Nucleus accumbens (tissue), 56 donors: Measurements from ENCODE around the gene DDX4.
"Not testable (repeated sequence)": the region's sequence is repeated elsewhere in the genome, so short reads cannot be mapped to it uniquely, and the experiment has no call there.

Source experiments
- DNase-seq, 56 donors: peaks; one replicate each; lab custom pipeline; 2025; lab: John Stamatoyannopoulos, UW

The DDX4 gene

GRCh38 chr5:55737793-55738192 lies at the start of gene DDX4:
Gene DDX4, plus strand, starts transcription at chr5:55738061. Its CDS starts 903 bp downstream, at chr5:55738964.
- DNase-seq, result no peak

- DNase-seq, result no peak
Measured at GRCh38 chr5:55691265-55692105, 46.4 kb upstream of the DDX4 start.

DNA sequence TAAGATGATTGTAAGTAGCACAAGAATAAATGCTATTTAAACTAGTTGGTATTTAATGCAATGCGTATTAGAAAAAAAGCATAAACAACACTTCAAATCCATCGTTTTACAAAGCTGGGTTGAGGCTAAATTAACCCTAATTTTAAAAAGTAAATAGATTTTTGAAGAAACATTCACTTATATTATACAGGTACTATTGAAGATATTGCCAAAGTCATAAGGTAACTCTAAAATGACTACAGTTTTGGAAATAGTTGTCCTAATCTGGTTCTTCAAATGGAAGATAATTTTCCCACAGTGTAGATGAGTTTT lies 45.8 kb upstream of the DDX4 start:
- no peak for DNase-seq

GRCh38 chr5:55692509-55692908 lies 45.4 kb upstream of the DDX4 start:
- DNase-seq, result no peak

DNA sequence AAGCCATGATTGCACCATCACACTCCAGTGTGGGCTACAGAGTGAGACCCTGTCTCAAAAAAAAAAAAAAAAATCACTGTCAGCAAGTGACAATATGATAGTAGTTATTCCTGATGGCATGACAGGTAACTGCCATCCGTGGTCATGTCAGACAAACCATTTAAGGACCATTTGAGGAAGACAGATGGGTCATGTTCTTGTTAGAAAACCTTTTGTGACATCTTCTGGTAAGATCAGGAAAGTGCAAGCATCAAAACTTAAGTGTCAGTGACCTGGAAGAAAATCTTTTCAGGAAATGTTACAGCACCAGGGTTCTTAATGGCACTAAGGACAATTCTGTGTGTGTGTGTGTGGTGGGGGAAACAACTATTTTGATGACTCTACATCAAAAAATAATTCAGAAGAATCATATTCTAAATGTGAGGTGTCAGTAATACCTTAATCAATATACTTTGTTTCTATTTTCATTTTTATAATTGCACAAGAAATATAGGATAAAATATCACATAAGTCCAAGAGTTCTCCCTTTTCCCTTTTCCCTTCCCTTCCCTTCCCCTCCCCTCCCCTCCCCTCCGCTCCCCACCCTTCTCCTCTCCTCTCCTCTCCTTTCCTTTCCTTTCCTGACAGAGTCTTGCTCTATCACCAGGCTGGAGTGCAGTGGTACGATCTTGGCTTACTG lies 43.6 kb upstream of the DDX4 start:
- no peak for DNase-seq

DNA sequence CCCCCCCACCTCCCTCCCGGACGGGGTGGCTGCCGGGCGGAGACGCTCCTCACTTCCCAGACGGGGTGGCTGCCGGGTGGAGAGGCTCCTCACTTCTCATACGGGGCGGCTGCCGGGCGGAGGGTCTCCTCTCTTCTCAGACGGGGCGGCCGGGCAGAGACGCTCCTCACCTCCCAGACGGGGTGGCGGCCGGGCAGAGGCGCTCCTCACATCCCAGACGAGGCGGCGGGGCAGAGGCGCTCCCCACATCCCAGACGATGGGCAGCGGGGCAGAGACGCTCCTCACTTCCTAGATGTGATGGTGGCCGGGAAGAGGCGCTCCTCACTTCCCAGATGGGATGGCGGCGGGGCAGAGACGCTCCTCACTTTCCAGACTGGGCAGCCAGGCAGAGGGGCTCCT lies 41.2 kb upstream of the DDX4 start:
- not testable (repeated sequence) for DNase-seq

GRCh38 chr5:55699041-55699688 lies 38.7 kb upstream of the DDX4 start:
- DNase-seq, result no peak

DNA sequence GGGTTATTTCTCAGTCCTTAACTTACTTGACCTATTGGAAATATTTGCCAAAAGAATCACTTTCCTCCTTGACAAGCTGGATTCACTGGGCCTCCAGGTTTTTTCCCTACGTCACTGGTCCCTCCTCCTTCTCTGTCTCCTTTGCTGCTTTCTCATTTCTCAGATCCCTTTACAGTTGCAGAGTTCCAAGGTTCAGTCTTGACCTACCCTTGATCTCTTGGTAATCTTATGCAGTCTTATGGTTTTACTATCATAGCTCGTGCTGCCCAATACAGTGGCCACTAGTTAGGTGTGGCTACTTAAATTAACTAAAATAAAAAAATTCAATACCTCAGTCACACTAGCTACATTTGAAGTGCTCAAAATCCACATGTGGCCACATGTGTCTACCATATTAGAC lies 37.1 kb upstream of the DDX4 start:
- DNase-seq, result no peak

DNA sequence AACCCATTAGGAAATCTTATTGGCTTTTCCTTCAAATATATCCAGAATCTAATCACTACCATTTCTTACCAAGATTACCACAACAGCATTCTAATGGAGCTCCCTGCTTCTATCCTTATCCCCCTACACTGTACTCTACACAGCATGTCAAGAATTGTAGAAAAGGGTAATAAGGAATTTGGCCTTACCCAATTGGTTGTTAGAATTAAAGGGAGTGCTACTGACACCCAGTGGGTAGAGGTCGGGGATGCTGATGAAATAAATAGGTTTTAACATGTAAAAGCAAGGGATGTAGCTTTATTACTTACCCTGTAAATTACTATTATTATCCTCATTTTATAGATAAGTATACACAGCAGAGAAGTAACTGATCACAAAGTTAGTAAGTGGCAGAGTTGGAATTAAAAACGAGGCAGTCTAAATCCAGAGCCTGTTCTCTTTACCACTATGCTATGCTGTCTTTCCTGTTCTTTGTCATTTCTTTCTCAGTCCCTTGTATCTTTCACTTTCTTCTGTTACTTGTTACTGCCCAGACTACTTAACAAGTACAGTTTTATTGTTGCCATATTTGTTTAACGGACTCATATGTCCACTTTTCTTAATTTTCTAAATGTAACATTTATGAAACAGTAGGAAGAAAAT lies 36.3 kb upstream of the DDX4 start:
- DNase-seq, result no peak

GRCh38 chr5:55702598-55703345 lies 35.1 kb upstream of the DDX4 start:
- no peak for DNase-seq

GRCh38 chr5:55706230-55706629 lies 31.6 kb upstream of the DDX4 start:
- no peak for DNase-seq

- DNase-seq, result no peak
Measured at GRCh38 chr5:55708732-55709131, 29.1 kb upstream of the DDX4 start.

DNA sequence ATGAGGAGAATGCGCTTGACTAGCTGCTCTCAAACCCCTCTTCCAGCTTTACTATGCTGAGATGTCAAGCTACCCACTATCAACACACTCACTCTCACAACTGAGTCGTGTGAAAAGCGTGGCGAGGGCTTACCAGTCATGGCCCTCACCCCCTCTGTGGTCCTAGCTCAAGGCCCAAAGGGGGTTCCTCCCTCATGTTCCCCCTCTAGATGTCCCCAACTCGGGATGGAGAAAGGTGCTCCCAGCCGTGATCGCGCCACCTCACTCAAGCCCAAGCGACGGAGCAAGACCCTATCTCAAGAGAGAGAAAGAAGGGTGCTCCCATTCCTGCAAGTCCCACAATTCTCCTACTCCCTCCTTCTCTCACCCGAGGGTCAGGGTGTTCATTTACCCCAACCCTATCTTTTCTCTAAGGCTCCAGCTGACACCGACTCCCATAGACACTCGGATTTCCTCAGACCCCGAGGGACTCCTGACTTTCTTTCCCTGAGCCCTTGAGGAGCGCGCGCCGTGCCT lies 26.3 kb upstream of the DDX4 start:
- DNase-seq, result peak in 4 of 56 donors; percentile 2 to 25 (median 11)

GRCh38 chr5:55712023-55712859 lies 25.6 kb upstream of the DDX4 start, which contains the start of gene SLC38A9:
Gene SLC38A9, minus strand, starts transcription at chr5:55712324. Its CDS starts 14,366 bp downstream, at chr5:55697958.
- DNase-seq, result peak; percentile 59 to 98 (median 92)

DNA sequence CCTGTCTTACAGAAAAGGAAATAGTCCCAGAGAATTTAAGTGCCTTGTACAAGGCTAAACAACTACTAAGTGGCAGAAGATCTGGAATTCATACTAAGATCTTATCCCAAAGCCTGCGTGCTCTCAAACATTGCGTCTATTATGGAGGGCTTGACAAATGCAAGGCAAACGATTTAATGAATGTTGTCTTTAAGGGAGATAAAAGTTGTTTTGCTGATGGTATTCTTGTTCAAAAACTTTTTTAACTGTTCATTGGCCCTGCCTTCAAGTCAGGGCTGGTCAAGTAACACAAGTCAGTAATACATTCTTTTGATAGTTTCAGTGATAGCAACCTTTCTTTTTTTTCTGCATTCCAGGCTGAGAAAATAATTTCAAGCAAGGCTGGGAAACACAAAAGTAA lies 24.0 kb upstream of the DDX4 start:
- no peak for DNase-seq

DNA sequence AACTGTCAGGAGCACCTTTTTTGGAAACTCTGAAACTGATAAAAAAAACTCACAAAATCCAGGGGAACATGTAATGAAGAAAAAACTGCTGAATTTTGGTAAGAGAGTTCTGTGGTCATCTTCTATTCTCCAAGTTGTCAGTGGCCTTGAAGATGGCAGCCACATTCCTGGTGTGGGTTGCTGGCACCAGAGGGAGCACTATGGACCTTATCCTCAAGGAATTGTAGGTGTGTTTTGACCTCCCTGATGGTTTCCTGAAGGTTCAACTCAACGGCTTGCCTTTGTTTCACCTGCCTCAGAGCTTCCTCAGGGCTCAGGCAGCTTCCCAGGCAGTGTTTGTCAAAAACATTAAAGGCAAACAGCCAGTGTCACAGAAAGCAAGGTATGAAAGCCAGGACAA lies 23.5 kb upstream of the DDX4 start:
- no peak for DNase-seq

- no peak for DNase-seq
Measured at GRCh38 chr5:55714749-55715148, 23.1 kb upstream of the DDX4 start.

DNA sequence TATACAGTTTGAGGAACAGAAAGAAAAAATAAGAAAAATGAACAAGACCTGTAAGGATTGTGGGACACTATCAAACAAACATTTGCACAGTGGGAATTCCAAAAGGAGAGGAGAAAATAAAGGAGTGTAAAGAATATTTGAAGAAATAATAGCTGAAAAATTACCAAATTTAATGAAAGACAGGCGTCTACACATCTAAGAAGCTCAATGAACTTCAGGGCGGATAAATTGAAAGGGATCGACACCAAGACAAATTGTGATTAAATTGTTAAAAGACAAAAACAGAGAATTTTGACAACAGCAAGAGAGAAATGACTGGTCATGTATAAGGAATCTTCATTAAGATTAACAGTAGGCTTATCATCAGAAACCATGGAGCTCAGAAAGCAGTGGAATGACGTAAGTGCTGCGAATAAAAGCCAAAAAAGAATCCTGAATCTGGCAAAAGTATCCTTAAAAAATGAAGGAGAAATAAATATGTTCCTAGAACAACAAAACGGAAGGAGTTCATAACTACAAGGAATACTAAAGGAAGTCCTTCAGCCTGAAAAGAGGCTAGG lies 22.3 kb upstream of the DDX4 start:
- no peak for DNase-seq

GRCh38 chr5:55719026-55719425 lies 18.8 kb upstream of the DDX4 start:
- DNase-seq, result not testable (repeated sequence)
